NOMO-1 treated with DMSO at 0.1 percent for 48 hours (cell line): Measurements from ENCODE around the gene DCAF12.
A peak's percentile ranks its signal among the peaks of the same experiment; 100 is the strongest.

ENCODE experiments used
- DNase-seq: peaks from one replicate; lab custom pipeline; 2025; ENCODE audit not compliant: unreplicated experiment; lab: John Stamatoyannopoulos, UW

DCAF12 gene

GRCh38 chr9:34127035-34127948 is 794 bp upstream of the DCAF12 start:
- DNase-seq: no peak

DNA sequence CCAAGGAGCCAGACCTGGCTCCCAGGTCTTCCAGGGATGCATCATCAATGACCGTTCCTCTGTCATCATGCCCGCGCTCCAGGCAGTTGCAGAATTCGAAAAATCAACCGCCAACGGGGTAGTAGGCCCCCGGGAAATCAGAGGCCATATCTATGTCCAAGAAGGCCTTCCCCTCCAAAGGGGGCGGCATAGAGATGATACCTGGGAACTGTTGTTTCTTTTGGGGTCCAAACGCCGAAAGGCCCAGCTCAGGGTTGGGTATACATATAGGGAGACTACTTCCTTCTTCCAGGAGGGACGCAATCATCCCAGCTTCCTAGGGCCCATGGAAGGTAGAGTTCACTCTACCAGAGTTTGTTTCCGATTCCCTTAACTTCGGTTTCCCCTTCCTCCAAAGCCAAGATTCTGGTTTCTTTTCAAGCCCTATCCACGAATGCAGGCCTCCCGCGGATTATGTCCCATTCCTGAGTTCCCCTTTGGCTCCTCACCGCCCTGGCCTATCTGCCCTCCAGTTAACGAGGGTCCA is 754 bp downstream of the DCAF12 start:
- DNase-seq: no peak

GRCh38 chr9:34124926-34125325 is 1.6 kb downstream of the DCAF12 start:
- peak; percentile 33 for DNase-seq

- DNase-seq: peak; percentile 95
These were observed 2.4 kb downstream of the DCAF12 start for GRCh38 chr9:34124099-34124498.

DNA sequence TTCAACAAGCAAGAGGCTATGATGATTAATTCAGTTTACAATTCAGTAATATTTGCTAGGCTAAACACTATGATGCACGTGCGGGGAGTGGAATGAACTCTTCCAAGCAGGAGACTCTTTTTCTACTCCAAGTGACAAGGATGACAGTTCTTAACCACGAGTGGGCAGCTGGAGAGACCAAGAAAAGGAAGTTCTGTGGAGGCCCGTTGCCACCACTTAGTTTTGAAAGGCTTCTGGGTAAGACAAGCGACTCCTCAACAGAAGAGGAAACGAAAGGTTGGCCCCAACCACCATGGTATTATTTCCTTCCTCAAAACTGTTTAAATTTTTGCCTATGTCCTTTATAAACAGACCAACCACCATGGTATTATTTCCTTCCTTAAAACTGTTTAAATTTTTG is 2.8 kb downstream of the DCAF12 start:
- peak; percentile 100 for DNase-seq

DNA sequence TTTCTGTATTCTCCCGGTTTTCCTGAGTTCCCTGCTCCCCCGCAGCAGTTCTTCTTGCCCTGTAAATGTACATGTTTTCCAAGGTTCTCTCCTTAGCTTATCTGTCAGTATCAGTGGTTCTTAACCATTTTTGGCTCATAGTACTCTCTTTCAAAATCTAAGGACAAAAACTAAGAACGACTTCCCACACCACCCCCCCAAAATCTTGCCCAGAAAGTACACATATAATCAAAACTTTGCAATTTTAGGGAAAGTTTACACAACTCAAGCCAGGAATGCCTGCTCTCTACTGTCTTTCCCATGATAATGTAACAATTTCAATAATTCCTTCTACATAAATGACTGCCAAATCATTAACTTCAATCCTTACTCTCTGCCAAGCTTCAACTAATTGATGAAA is 4.5 kb downstream of the DCAF12 start:
- no peak for DNase-seq

- no peak for DNase-seq
These were observed 6.8 kb downstream of the DCAF12 start for GRCh38 chr9:34119713-34120112.

DNA sequence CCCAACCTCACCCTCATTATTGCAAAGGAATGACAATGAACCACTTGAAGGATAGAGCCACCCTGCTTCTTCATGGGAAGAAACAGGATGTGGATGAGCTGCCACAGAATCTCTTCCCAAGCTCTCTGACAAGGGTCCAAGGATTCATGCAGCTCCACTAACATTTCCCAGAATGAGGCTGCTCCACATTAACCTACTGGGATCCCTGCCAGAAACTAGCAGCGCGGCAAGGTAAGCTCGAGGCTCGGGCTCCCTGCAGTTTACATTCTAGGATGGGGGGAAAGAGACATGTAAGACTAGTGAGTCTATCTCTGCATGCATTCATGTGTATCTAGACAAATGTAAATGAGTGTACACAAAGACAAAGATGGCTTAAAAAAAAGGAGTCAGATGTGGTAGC is 12.1 kb downstream of the DCAF12 start:
- no peak for DNase-seq

DNA sequence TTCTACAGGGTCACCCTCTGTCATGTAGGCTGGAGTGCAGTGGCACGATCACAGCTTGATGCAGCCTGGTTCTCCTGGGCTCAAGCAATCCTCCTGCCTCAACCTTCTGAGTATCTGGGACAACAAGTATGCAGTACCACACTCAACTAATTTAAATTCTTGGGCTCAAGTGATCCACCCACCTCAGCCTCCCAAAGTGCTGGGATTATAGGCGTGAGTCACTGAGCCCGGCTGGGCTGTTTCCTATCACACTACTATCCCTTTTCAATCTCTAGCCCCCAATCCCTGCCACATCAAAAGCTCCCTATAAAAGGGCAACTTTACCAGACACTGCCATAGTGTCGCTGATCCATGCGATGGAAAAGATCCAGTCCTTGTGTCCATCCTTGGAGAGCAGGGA is 20.4 kb downstream of the DCAF12 start:
- DNase-seq: no peak

DNA sequence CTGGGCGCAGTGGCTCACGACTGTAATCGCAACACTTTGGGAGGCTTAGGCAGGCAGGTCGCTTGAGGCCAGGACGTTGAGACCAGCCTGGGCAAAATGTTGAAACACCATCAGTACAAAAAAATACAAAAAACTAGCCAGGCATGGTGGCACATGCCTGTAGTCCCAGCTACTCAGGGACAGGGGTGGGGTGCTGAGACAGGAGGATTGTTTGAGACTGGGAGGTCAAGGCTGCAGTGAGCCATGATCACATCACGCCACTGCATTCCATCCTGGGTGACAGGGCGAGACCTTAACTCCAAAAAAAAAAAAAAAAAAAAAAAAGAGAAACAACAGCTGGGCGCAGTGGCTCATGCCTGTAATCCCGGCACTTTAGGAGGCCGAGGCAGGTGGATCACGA is 23.7 kb downstream of the DCAF12 start:
- DNase-seq: no peak

DNA sequence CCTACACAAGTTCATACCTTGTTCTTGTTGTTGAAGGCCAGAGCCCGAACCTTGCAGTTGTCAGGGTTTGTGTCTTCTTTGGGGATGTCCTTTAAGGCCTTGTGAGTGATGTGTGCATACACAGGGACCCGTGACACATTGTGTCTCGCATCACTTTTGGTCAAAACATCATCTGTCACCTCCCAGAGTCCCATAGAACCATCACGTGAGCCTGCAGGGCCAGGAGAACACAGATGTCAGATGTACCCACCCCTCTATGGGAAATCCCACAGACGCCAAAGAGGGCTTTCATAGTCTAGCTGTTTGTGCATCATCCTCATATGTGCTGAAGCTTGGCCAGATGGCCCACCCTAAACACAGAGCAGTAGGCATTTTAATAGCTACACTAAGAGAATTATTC is 28.2 kb downstream of the DCAF12 start:
- DNase-seq: no peak

GRCh38 chr9:34097865-34098264 is 28.6 kb downstream of the DCAF12 start:
- no peak for DNase-seq

DNA sequence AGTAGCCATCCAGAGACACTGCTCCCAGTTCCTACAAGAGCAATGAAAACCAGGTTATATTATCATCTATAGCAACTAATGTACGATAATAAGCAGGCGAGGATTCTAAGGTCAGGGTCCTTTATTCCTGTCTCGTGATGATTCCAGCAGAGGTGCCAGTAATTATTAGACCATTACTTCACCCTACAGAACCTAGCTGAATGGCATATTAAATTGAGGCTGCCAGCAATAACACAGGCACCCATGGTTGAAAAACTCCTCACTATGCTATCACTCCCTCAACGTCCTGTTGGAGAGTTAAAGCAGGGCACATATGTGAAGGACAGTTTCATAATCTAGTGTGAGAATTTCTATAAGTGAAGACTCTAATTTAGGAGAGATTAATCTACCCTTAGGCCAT is 29.7 kb downstream of the DCAF12 start:
- DNase-seq: no peak

- DNase-seq: no peak
These were observed 32.9 kb downstream of the DCAF12 start for GRCh38 chr9:34093578-34093977.

GRCh38 chr9:34089311-34089710 is 37.2 kb downstream of the DCAF12 start:
- DNase-seq: no peak

DNA sequence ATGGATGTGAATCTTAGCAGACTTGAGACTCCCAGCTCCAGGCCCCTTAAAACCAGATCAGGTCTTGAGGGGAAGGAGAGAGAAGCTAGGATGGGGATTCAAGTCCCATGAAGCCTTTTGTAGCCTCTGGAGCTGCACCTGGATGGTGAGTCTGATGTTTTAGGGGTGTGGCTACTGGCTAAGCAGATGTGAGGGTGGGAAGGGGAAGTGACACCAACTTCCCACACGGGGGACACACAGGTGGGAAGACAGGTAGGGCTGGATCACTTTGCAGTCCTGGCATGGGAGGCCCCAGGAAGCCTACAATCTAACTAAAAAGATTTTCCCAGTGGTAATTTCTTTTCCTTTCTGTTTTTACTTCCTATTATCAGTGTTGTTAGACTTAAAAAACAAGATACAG is 39.1 kb downstream of the DCAF12 start:
- no peak for DNase-seq

- no peak for DNase-seq
These were observed 39.6 kb downstream of the DCAF12 start for GRCh38 chr9:34086864-34087263.

DNA sequence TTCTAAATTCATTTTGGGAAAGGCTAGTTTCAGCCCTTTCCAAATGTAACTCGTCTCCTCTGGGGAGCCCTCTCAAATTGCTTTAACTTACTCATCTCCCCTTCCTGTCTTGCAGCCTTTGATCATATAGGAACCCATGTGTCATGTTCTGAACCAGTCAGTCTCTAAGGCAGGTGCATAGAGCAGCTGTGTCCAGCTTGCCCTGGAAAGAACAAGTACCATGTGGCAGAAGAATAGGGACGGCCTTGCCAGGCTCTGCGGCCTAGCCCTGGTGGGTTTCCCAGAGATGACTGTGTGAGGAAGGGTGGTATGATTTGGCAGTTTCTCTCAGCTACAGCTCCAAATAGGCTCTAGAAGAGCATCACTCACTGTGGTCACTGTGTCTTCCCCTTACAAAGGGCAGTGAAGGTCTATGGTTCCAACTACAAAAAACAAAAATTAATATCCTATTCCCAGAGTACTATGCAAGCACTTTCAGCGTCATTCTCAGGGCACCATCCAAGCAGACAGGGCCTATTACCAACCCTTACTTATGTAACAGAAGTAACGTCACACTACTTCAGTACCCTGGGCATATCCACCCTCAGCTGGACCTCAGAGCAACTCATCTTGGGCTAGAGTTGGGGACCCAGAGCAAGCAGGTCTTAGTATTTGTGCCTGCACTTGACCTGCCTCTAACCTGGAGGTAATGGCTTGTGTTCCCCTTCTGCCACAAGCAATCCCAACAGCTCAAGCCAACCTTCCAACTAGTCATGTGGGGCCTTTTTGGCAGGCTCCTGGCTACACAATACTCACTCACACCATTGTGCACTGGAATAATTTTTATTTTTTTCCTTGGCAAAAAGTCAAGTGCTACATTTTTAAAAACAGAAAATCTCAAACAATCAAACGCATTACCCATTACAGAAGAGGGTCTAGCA is 40.7 kb downstream of the DCAF12 start:
- DNase-seq: no peak

DNA sequence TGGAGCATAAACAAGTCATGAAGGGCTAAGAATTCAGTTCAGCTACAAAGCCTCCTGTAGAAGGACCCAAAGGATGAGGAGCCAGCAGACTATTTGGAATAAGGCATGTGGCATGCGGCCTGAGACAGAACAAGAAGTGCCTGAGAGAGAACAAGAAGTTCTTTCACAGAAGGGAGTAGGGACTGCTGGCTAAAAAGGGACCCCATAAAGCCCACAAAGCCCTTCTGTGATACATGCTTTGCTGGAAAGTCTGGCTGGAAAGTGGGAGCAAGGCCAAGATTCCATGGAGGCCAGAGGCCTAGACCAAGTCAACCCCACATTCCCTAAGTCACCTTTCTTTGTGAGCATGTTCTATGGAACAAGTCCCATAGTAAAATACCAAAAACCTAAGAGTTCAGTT is 41.9 kb downstream of the DCAF12 start:
- DNase-seq: no peak

DNA sequence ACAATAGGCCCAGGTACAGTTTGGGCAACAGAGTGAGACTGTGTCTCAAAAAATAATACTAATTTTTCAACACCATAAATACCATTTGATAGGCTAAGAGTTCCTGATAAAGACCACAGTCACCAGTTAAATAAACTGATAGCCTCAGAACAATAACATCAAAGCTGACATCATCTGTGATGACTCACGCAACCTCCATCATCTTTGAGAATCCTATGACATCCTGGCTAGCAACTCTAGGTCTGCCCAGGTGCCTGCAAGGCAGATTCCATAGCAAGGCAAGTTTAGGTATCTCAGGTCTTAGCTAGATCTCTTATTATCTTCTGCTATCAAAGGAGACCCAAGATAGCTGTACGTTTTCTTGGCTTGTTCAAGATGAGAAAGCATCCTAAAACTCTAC is 47.3 kb downstream of the DCAF12 start:
- no peak for DNase-seq

DNA sequence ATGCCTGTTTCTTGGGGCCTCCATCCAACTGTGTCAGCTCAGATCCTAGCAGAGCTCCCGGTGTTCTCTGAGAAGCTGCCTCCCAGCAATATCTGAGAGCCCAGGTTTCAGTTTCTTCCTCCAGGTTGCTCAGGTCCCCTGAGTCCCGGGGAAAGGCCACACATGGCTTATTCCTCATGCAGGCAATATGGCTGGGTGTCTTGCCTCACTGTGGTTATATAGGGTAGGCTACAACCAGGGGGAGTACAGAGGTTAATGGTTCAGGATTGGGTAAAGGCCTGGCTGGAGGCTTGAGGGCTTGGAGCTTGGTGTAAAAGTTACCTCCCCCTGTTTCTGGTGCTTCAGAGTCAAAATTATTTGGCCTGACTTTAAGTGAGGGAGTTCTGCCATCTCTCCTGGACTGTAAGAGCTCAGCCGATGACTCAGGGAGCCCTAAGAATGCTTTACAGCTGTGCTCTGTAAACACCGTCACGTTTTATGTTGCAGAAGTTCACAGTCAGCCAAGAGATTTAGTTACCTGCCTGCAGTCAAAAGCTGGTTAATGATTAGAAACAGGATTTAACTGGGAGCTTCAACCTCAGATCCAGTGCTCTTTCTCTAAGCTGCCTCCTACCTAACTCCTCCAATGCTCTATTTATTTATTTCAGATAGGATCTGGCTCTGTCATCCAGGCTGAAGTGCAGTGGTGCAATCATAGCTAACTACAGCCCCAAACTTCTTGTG is 53.5 kb downstream of the DCAF12 start:
- no peak for DNase-seq
